PFSK-1 (cell line): ENCODE data around the gene TNS3.

Source experiments
- POLR2AphosphoS5 ChIP-seq: IDR thresholded peaks from 2 replicates; pipeline ENCODE4 v1.6.1; 2012; ENCODE audit warnings: low read depth, mild to moderate bottlenecking, control low read depth, low read length, moderate library complexity
- SIN3A ChIP-seq: IDR thresholded peaks from 2 replicates; pipeline ENCODE4 v1.6.1; 2012; ENCODE audit warnings: mild to moderate bottlenecking, low read length, moderate library complexity, borderline replicate concordance; ENCODE audit not compliant: insufficient read depth
- TAF1 ChIP-seq: IDR thresholded peaks from 2 replicates; pipeline ENCODE4 v1.6.1; 2012; ENCODE audit warnings: low read length, control low read depth, borderline replicate concordance; ENCODE audit not compliant: insufficient read depth

- TF ChIP-seq POLR2AphosphoS5 (no peak), SIN3A (no peak), TAF1 (no peak)
Observed at GRCh38 chr7:47277321-47277781, 304.6 kb downstream of the TNS3 start.
